ENCODE measurements around the gene CHMP5.

CHMP5 gene

DNA sequence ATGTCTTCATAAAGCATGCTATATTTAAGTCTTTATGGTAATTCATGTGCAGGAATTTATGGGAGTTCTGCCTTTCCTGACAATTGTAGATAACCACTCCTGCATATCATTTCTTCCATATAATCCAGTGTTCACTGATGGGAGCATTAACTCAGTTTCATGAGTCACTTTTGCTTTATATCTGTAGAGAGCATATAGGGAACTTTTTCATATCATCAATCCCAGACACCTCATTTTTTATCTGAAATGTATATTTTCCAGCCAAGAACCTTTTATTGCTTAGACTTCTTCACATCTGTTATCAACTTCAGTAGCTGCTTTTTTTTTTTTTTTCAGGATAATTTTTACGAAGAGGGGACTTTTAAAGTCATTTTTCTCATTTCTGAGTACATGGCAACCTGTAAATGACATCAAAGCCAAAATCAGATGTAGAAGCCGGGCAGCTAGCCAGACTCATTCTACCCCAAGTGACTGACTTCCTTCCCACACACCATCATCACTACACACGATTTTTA is 66.6 kb downstream of the CHMP5 start:
- Histone ChIP-seq H3K36me3 (ENCODE audit: insufficient read depth, low read length) (peaks cover 33% of the 10 kb centered on the region), H3K9me3 (ENCODE audit: control insufficient read depth, insufficient read depth, low read length) (no peaks in the 10 kb centered on the region; the same call in 1 of the 2 replicates), H3K4me1 (ENCODE audit: insufficient read depth, low read length) (no peaks in the 10 kb centered on the region), H3K9ac (ENCODE audit: low read depth, low read length) (no peak overlapping the region)
